ENCODE measurements around the gene LPCAT2. TPM values are rescaled to one million over a fixed set of nuclear protein-coding genes. Genes with fewer than 3 reads are reported as not detected.
A peak's percentile ranks its signal among the peaks of the same experiment; 100 is the strongest.

Gene LPCAT2
- total RNA-seq, 2 donors from 2014 or later = 3.3 to 9.1 TPM

GRCh38 chr16:55499281-55499680 is 9.6 kb upstream of the LPCAT2 start:
- WGBS, 2 donors = 79 to 85% methylated on average over 3 of the region's 3 CpGs
- intact Hi-C loops (cut with DNase I) = no loop called here

GRCh38 chr16:55499951-55500529 is 8.8 kb upstream of the LPCAT2 start:
- intact Hi-C loops (cut with DNase I) = no loop called here
- H3K4me1 ChIP-seq = peaks cover 29% of the 10 kb centered on the region
- no peak overlapping the region for H3K4me3 ChIP-seq
- no peak for DNase-seq
- H3K36me3 ChIP-seq (replicated peaks in 1 of 2; ENCODE audit: insufficient read depth in 1 of 2, low read depth in 2 of 2) = no peaks in the 10 kb centered on the region
- no peaks in the 10 kb centered on the region for H3K27me3 ChIP-seq
- TF ChIP-seq POLR2A (IDR thresholded peaks at IDR 0.05) (no peak), CTCF (IDR thresholded peaks at IDR 0.05) (no peak)
- H3K27ac ChIP-seq = peak overlapping the region in 1 of 4 donors; percentile 14
- WGBS, 2 donors = 66 to 83% methylated on average over 8 to 10 of the region's 10 CpGs
- ATAC-seq = no peak
- no peaks in the 10 kb centered on the region for H3K9me3 ChIP-seq

More at GRCh38 chr16:55499281-55499680, 9.6 kb upstream of the LPCAT2 start:
- Histone ChIP-seq H3K4me3 (no peak overlapping the region), H3K36me3 (replicated peaks in 1 of 2; ENCODE audit: insufficient read depth in 1 of 2, low read depth in 2 of 2) (no peaks in the 10 kb centered on the region), H3K27ac (no peak overlapping the region), H3K4me1 (peaks cover 29% of the 10 kb centered on the region), H3K27me3 (no peaks in the 10 kb centered on the region), H3K9me3 (no peaks in the 10 kb centered on the region)
- ATAC-seq = no peak
- DNase-seq = no peak
- no peak for TF ChIP-seq CTCF (IDR thresholded peaks at IDR 0.05)
- TF ChIP-seq POLR2A (IDR thresholded peaks at IDR 0.05) = no peak

- intact Hi-C loops (cut with DNase I) = no loop called here
- TF ChIP-seq CTCF (IDR thresholded peaks at IDR 0.05) (no peak), POLR2A (IDR thresholded peaks at IDR 0.05) (no peak)
- no peaks in the 10 kb centered on the region for H3K9me3 ChIP-seq
- H3K27me3 ChIP-seq = no peaks in the 10 kb centered on the region
- DNase-seq (peak in 2 of 4 donors; percentile 34 to 57), ATAC-seq (no peak)
- H3K4me1 ChIP-seq = peaks cover 29% of the 10 kb centered on the region
- no peaks in the 10 kb centered on the region for H3K36me3 ChIP-seq (replicated peaks in 1 of 2; ENCODE audit: insufficient read depth in 1 of 2, low read depth in 2 of 2)
- no peak overlapping the region for H3K27ac ChIP-seq
- no peak overlapping the region for H3K4me3 ChIP-seq
- 52 to 58% methylated on average over 2 to 3 of the region's 3 CpGs for WGBS, 2 donors
These were observed 8.3 kb upstream of the LPCAT2 start for GRCh38 chr16:55500530-55501011.

GRCh38 chr16:55501549-55502322 is 7.1 kb upstream of the LPCAT2 start:
- DNase-seq (no peak), ATAC-seq (no peak)
- Histone ChIP-seq H3K36me3 (replicated peaks in 1 of 2; ENCODE audit: insufficient read depth in 1 of 2, low read depth in 2 of 2) (no peaks in the 10 kb centered on the region), H3K27ac (peak overlapping the region in 1 of 4 donors; percentile 4), H3K4me3 (no peak overlapping the region), H3K4me1 (peaks cover 29% of the 10 kb centered on the region), H3K27me3 (no peaks in the 10 kb centered on the region), H3K9me3 (no peaks in the 10 kb centered on the region)
- WGBS, 2 donors = 80 to 83% methylated on average over 9 of the region's 9 CpGs
- TF ChIP-seq CTCF (IDR thresholded peaks at IDR 0.05) (no peak), POLR2A (IDR thresholded peaks at IDR 0.05) (no peak)
- intact Hi-C loops (cut with DNase I) = no loop called here
